ENCODE measurements around the gene UTP3.
"Not testable (repeated sequence)": the region's sequence is repeated elsewhere in the genome, so short reads cannot be mapped to it uniquely, and the experiment has no call there.

The UTP3 gene

DNA sequence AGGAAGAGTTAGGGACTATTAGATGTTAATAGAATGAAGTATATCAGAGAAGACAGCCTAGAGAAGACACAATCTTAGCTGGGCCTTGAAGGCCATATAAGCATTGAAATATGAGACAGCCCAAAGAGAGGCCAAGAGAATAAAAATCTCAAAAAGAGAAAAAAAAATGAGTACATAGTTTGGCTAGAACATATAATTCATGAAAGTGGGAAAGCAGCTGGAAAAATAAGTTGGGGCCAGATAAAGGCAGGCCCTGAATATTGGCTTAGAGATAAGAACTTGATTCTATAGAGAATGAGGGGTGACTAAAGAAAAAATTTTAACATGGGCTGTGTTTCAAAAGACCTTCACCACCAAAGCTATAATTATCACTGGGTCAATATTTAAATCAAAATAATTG, 7.4 kb upstream of the UTP3 start:
- H3K4me3 ChIP-seq (ENCODE audit: low read depth, low read length): no peak overlapping the region
- DNase-seq (ENCODE audit: low read depth): no peak
- TF ChIP-seq, protein P1, sequence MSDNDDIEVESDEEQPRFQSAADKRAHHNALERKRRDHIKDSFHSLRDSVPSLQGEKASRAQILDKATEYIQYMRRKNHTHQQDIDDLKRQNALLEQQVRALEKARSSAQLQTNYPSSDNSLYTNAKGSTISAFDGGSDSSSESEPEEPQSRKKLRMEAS (IDR thresholded peaks at IDR 0.05; ENCODE audit: low read depth, low read length): no peak
- TF ChIP-seq, protein P2, sequence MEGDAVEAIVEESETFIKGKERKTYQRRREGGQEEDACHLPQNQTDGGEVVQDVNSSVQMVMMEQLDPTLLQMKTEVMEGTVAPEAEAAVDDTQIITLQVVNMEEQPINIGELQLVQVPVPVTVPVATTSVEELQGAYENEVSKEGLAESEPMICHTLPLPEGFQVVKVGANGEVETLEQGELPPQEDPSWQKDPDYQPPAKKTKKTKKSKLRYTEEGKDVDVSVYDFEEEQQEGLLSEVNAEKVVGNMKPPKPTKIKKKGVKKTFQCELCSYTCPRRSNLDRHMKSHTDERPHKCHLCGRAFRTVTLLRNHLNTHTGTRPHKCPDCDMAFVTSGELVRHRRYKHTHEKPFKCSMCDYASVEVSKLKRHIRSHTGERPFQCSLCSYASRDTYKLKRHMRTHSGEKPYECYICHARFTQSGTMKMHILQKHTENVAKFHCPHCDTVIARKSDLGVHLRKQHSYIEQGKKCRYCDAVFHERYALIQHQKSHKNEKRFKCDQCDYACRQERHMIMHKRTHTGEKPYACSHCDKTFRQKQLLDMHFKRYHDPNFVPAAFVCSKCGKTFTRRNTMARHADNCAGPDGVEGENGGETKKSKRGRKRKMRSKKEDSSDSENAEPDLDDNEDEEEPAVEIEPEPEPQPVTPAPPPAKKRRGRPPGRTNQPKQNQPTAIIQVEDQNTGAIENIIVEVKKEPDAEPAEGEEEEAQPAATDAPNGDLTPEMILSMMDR (IDR thresholded peaks at IDR 0.05; ENCODE audit: low read depth, low read length): no peak
- TF ChIP-seq POLR2A (IDR thresholded peaks at IDR 0.05; ENCODE audit: extremely low read depth, insufficient read length) (no peak), MYC (IDR thresholded peaks at IDR 0.05; ENCODE audit: low read depth, low read length) (no peak)

DNA sequence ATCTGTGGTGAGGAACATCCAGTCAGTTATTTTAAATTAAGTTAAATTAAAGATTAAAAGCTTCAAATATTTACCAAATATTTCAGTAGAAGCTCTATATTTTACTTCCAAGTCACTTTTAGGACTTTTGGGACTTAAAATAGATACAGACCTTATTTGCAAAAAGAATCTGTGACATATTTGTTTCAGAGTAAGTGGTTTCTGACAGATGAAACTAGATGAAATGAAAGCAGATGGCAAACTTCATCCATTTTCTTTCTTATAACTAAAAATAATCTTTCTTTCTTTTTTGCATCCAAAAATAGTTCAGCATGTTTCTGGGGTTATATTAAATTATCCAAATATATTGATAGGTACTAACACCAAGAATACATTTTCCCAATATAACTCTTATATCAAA, 6.6 kb upstream of the UTP3 start:
- no peak overlapping the region for H3K4me3 ChIP-seq (ENCODE audit: low read depth, low read length)

DNA sequence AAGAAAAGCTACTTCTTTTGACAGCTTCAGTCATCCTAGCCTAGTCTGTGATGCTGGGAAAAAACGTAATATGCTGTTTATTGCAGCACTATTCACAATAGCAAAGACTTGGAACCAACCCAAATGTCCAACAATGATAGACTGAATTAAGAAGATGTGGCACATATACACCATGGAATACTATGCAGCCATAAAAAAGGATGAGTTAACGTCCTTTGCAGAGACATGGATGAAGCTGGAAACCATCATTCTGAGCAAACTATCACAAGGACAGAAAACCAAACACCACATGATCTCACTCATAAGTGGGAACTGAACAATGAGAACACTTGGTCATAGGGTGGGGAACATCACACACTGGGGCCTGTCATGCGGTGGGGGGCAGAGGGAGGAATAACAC, 6.2 kb upstream of the UTP3 start:
- H3K4me3 ChIP-seq (ENCODE audit: low read depth, low read length); DNase-seq (ENCODE audit: low read depth): not testable (repeated sequence)

More for the DNA sequence above, 6.6 kb upstream of the UTP3 start:
- TF ChIP-seq MYC (IDR thresholded peaks at IDR 0.05; ENCODE audit: low read depth, low read length): no peak
- TF ChIP-seq, protein P2 (IDR thresholded peaks at IDR 0.05; ENCODE audit: low read depth, low read length): no peak
- TF ChIP-seq, protein P1 (IDR thresholded peaks at IDR 0.05; ENCODE audit: low read depth, low read length): no peak
- TF ChIP-seq POLR2A (IDR thresholded peaks at IDR 0.05; ENCODE audit: extremely low read depth, insufficient read length): no peak
- DNase-seq (ENCODE audit: low read depth): no peak

DNA sequence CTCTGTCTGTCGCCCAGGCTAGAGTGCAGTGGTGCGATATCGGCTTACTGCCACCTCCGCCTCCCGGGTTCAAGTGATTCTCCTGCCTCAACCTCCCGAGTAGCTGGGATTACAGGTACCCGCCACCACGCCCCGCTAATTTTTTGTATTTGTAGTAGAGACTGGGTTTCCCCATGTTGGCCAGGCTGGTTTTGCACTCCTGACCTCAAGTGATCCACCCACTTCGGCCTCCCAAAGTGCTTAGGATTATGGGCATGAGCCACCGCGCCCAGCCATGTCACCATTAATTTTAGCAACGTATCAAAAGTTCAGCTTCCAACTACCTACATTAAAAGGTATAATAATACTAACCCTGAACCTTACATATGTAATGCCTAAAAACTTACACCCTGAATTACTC, 940 bp upstream of the UTP3 start:
- TF ChIP-seq POLR2A (IDR thresholded peaks at IDR 0.05; ENCODE audit: extremely low read depth, insufficient read length) (no peak), MYC (IDR thresholded peaks at IDR 0.05; ENCODE audit: low read depth, low read length) (no peak)
- TF ChIP-seq, protein P2 (IDR thresholded peaks at IDR 0.05; ENCODE audit: low read depth, low read length): no peak
- TF ChIP-seq, protein P1 (IDR thresholded peaks at IDR 0.05; ENCODE audit: low read depth, low read length): no peak
- H3K4me3 ChIP-seq (ENCODE audit: low read depth, low read length): peak overlapping the region; percentile 99
- DNase-seq (ENCODE audit: low read depth): no peak

DNA sequence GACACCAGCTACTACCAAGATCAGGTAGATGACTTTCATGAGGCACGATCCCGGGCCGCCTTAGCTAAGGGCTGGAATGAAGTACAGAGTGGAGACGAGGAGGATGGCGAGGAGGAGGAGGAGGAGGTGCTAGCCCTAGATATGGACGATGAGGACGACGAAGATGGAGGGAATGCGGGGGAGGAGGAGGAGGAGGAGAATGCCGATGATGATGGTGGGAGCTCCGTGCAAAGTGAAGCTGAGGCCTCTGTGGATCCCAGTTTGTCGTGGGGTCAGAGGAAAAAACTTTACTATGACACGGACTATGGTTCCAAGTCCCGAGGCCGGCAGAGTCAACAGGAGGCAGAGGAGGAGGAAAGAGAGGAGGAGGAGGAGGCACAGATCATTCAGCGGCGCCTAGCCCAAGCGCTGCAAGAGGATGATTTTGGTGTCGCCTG, 481 bp downstream of the UTP3 start:
- peak overlapping the region; percentile 99 for H3K4me3 ChIP-seq (ENCODE audit: low read depth, low read length)
- TF ChIP-seq, protein P2 (IDR thresholded peaks at IDR 0.05; ENCODE audit: low read depth, low read length): no peak
- TF ChIP-seq MYC (IDR thresholded peaks at IDR 0.05; ENCODE audit: low read depth, low read length): no peak
- TF ChIP-seq POLR2A (IDR thresholded peaks at IDR 0.05; ENCODE audit: extremely low read depth, insufficient read length): no peak
- TF ChIP-seq, protein P1 (IDR thresholded peaks at IDR 0.05; ENCODE audit: low read depth, low read length): no peak
- DNase-seq (ENCODE audit: low read depth): peak; percentile 33

DNA sequence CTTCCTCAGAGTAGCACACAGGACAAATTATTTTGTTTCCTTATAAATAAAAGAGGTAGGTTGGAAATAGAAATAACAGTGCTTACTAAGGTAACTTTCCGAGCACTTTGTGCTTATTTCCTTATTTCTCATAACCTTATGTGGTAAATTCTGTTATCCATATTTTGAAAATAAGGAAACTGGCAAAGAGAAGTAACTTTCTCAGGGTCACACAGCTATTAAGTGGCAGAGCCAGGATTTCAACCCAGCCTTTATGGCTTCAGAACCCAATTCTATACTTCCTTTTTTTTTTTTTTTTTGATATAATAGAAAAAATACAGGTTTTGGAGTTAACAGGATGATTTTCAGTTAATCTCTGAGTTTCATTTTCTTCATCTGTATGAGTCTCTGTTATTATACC, 3.3 kb downstream of the UTP3 start:
- no peak for DNase-seq (ENCODE audit: low read depth)
- H3K4me3 ChIP-seq (ENCODE audit: low read depth, low read length): peak overlapping the region; percentile 40
- TF ChIP-seq, protein P1 (IDR thresholded peaks at IDR 0.05; ENCODE audit: low read depth, low read length): no peak
- TF ChIP-seq MYC (IDR thresholded peaks at IDR 0.05; ENCODE audit: low read depth, low read length): no peak
- no peak for TF ChIP-seq POLR2A (IDR thresholded peaks at IDR 0.05; ENCODE audit: extremely low read depth, insufficient read length)
- TF ChIP-seq, protein P2 (IDR thresholded peaks at IDR 0.05; ENCODE audit: low read depth, low read length): no peak

DNA sequence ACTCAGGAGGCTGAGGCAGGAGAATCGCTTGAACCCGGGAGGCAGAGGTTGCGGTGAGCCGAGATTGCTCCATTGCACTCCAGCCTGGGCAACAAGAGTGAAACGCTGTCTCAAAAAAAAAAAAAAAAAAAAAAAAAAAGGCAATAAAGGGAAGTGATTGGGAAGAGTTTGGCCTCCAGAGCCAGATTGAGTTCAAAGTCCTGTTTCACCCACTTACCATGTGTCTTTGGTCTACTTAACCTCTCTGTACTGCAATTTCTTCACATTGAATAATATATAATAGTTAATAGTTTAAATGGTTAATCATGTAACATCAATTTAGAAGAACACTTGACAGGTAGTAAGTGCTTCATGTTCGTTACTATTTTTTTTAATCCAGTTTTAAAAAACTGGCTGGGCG, 6.3 kb downstream of the UTP3 start:
- not testable (repeated sequence) for H3K4me3 ChIP-seq (ENCODE audit: low read depth, low read length); DNase-seq (ENCODE audit: low read depth)

DNA sequence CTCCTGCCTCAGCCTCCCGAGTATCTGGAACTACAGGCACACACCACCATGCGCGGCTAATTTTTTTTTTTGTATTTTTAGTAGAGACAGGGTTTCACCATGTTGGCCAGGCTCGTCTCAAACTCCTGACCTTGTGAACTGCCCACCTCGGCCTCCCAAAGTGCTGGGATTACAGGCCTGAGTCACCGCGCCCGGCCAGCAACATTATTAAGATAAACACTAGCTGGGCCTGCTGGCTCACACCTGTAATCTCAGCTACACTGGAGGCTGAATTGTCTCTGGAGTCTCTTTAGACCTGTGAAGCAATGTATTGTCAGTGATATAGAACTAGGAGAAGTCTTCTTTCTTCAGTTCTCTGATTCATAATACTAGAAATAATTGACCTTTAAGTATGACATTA, 10.1 kb downstream of the UTP3 start:
- H3K4me3 ChIP-seq (ENCODE audit: low read depth, low read length); DNase-seq (ENCODE audit: low read depth): not testable (repeated sequence)

All from NB4 (cell line).